GM19043 (cell line): ENCODE results near the gene ZC3H10.
"Not testable (repeated sequence)": the region's sequence is repeated elsewhere in the genome, so short reads cannot be mapped to it uniquely, and the experiment has no call there.

Experiments
- ATAC-seq: cut with Tn5 transposase; IDR thresholded peaks from one replicate; pipeline ENCODE4 v1.9.1; 2021; ENCODE audit warnings: low read depth; ENCODE audit not compliant: unreplicated experiment

ZC3H10 gene

DNA sequence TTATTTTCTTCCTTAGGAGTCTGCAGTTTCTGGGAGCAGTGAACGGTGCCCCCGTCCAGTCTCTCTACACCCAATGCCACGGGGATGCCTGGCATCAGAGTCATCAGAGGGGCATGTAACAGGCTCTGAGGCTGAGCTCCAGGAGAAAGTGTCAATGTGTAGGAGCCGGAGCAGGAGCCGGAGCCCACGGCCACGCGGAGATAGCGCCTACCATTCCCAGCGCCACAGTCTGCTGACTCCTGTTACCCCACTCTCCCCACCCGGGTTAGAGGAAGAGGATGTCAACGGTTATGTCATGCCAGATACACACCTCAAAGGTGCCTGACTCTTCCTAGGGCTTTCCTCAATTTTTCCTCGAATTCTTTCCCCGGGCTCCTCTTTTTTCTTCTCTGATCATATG is 17.0 kb upstream of the ZC3H10 start:
- ATAC-seq = no peak

DNA sequence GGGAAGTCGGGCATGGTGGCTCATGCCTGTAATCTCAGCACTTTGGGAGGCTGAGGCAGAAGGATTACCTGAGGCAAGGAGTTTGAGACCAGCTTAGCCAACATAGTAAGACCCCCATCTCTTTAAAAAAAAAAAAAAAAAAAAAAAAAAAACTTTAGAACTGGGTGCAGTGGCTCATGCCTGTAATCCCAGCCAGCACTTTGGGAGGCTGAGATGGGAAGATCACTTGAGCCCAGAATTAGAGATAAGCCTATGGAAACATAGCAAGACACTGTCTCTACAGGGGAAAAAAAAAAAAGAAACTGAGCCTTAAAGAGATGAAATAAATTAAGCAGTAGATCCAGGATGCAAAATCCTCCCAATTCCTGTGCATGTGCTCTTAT is 15.4 kb upstream of the ZC3H10 start:
- ATAC-seq = no peak

DNA sequence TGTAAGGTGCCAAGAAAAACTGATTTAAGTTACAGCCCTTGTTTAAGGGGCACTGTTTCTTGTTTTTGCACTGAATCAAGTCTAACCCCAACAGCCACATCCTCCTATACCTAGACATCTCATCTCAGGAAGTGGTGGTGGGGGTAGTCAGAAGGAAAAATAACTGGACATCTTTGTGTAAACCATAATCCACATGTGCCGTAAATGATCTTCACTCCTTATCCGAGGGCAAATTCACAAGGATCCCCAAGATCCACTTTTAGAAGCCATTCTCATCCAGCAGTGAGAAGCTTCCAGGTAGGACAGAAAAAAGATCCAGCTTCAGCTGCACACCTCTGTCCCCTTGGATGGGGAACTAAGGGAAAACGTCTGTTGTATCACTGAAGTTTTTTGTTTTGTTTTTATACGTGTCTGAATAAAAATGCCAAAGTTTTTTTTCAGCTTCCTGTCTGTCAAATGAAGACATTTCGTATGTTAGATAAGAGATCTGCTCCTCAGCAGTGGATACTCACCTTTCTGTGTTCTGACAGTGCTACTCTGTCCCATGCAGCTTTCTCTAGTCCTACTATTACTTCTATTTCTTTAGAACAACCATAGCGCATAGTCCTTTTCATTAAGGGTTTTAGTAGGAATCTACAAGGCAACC is 14.9 kb upstream of the ZC3H10 start:
- ATAC-seq = no peak

DNA sequence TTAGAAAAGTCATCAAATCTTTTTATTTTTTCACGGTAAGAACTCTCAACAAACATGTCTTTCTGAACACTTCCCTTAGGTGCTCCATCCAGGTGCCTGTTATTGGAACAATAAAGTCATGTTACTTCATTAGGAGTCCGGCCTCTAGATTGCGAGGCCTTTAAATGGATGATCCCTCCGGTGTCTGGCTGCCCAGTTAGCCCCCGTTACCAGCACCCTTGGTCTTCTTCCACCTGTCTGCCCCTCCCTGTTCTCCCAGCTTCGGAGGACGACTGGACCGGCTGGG is 14.3 kb upstream of the ZC3H10 start:
- ATAC-seq = no peak

DNA sequence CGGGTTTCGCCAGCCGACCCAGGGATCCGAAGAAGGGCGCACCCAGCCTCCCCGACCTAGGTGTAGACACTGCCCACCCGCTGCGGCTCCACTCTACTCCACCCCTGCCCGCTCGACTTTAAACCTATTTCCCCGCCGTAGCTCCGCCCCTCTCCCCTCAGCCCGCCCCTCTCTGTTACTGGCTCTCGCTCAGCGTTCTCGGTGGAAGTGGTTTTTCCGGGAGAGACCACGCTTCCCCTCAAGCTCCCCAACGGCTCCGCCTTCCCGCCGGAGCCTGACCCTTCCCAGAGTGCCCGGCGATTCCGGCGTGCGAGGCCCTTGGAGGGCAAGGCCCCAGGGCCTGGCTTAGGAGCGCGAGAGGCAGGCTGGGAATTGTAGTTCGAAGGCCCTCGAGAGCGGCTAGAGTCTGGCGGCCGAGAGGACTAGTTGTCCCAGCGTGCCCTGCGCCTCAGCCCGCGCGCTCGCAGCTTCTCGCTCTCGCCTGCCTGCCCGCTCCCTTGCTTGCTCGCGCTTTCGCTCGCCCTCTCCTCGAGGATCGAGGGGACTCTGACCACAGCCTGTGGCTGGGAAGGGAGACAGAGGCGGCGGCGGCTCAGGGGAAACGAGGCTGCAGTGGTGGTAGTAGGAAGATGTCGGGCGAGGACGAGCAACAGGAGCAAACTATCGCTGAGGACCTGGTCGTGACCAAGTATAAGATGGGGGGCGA is 13.8 kb upstream of the ZC3H10 start, which contains the start of gene PA2G4:
Gene PA2G4, plus strand, starts transcription at position 451 of the 706 bp plus-strand sequence. Its CDS starts 179 bp downstream, at position 630.
- peak; percentile 92 for ATAC-seq

DNA sequence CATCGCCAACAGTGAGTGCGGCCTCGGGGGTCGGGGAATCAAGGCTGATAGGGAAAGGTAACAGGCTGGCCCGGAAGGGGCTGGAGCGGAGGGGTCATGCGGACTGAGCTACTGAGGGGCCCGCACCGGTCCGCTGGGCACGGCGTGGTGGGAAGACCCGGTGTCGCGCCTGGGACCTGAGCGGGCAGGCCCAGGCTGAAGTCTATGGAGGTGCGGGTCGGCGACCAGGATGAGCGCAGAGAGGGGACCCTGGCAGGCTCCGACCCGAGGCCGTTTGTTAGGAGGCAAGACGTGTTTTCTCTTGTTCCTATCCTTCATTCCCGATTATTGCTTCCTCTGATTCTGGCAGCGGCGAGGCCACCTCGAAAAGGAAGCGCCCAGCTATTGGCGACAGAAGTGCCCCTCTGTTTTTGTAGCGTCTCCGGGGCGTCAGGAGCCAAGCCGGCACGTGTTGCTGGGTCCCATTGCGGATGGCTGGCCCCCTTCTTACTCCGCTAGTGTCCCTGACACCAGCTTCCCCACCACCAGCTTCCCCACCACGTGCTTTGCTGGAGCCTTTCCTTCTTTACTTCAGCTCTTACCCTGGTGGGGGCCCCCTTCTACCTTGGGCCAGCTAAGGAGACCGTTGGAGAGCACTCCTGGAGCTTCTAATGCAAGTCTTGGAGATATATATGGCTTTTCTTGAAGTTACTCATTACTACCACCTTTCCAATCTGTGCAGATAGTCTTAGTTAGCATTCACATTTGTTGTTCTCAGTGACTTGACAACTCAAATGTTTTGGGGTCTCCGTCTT is 13.1 kb upstream of the ZC3H10 start:
- no peak for ATAC-seq

DNA sequence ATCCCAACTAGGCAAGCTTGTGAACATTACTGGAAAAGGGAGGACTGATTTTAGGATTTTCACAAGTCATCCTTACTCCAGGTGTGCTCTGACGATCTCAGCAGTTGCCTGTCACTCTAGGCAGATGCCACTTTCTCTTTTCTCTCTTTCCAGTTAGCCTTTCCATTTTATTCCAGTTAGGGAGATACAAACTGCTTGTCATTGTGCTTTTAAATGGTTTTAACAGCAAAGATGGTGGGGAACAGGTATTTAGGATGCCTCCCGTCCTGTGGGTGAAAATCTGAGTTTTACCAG is 12.5 kb upstream of the ZC3H10 start:
- ATAC-seq = no peak

DNA sequence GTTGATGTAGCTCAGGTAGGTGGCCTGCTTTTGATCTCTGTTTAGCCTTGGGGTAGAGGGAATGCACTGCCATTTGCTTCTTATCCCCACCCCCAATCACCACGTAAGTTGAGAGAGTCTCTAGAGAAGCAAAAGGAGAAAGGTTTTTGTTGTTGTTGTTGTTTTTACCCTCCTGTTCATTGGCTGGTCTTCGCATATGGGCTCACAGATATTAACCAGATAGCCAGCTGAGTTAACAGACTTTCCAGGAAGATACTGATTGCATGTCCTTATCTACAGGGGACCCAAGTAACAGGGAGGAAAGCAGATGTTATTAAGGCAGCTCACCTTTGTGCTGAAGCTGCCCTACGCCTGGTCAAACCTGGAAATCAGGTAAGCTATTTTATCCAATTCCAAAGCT is 10.8 kb upstream of the ZC3H10 start:
- ATAC-seq = no peak

DNA sequence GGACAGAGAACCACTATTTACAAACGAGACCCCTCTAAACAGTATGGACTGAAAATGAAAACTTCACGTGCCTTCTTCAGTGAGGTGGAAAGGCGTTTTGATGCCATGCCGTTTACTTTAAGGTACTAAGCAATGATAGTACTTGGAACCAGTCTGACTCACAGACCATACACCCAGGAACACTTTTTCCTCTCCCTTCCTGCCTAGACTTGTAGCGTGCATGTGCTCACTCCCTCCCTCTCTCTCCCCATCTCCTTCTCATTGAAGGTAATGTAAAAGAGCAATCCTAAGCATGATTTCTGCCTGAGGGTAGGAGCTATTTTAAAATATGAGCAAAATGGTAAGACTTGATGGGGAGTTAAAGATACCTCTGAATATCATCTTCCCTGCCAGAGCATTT is 7.5 kb upstream of the ZC3H10 start:
- no peak for ATAC-seq

DNA sequence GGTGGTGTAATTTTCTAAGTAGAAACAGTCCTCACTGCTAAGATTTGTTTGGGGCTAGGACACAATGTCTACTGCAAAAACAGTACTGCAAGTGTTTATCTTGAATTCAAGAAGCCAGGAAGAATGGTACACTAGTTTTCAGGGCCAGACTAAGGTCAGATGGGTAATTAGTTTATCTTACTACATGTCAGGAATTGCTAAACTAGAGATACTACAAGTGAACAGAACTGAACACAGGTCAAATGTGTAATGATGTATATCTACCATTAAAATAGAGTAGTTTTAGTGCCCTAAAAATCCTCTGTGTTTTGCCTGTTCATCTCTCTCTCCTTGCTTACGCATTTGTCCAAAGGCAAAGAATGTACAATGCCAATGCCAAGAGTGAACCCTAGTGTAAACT is 4.0 kb upstream of the ZC3H10 start:
- ATAC-seq = no peak

DNA sequence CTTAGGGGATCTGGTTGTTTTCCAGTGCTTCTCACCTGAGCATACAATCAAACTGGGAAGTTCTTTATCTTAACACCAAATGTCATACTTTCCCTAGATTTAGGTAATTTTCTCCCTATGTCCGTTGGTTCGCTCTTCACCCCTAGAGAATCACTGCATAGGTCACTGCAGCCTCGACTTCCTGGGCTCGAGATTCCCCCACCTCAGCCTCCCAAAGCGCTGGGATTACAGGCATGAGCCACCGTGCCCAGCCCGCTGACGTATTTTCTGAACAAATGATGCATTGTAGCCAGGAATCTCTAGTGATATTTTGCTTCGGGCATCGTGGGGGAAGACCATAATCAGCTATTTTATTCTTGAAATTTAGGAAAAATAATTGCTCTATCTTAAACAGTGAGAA is 2.7 kb upstream of the ZC3H10 start:
- no peak for ATAC-seq

DNA sequence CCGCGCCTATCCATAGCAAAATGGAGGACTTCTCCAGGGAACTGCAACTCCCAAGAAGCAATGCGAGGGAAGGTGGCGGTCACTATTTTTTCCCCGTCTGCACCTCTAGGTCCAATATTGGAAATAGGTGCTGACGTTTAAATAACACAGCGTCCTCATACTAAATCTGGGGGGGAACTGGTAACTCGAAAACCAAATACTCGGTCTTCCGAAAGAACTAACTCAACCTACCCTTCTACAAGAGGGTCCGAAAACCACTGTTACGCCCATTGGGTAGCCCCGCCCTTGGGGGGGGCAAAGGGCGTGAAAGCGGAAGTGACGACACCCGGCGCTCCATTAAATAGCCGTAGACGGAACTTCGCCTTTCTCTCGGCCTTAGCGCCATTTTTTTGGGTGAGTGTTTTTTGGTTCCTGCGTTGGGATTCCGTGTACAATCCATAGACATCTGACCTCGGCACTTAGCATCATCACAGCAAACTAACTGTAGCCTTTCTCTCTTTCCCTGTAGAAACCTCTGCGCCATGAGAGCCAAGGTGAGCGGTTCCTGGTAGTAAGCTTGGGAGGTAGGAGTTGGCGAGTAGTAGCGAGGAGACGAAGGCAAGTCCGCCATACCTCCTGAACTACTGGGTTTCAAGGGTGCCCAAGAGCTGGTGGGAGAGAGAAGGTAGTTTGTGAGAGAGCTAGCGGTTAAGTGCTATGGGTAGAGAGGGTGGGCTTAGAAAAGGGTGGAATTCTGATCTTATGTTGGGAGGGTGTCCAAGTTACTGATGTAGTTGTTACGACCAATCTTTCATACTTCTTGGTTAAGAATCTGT is 1.6 kb upstream of the ZC3H10 start, which contains the start of gene RPL41:
Gene RPL41, plus strand, starts transcription at position 367 of the 815 bp plus-strand sequence.
- ATAC-seq = peak; percentile 45

DNA sequence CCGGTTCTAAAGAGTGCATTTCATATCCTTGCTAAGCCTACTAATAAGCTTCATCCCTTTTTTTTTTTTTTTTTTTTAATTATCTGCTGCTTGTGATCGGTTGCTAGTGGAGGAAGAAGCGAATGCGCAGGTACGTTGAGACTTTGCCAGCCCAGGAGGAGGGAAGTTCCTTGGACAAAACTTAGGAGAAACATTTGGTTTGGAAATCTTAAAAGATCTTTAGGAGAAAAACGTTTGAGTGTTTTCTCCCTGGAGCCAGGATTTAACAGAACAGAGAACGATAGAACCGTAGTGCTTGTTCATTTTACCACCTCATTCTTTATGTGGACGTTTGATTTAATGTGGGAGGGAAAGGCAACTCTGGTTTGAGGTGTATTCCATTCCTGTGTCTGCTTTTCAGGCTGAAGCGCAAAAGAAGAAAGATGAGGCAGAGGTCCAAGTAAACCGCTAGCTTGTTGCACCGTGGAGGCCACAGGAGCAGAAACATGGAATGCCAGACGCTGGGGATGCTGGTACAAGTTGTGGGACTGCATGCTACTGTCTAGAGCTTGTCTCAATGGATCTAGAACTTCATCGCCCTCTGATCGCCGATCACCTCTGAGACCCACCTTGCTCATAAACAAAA is 872 bp upstream of the ZC3H10 start:
- ATAC-seq = not testable (repeated sequence)

DNA sequence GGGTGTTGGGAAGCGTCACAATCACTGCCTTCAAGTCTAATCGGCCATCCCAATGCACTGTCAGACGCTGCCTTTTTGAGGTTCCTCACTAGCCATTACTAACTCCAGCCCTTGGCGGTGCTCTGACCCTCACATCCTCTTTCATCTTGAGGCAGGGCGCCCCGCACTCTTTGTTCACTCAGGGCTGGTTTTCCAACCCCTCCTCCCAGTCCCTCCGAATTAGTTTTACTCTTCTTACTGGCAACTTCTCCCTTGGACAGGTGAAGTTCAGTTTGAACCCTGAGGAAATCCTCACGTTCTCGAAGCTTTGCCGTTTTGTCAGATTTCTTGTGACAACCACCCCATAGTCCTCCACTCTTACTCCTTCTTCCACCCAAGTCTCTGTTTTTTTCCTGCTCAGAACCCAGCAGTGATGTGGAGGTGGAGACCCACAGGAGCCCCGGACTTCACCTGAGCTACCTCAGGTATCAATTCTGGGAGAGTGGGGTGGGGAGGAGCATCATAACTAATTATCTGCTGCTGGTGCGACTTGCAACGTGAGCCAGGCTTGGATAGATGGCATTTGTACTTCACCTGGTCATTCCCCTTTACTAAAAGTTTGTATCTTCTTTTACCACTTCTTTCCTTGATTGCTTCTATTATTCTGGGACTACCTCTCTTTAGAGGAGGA is 757 bp downstream of the ZC3H10 start:
- no peak for ATAC-seq

DNA sequence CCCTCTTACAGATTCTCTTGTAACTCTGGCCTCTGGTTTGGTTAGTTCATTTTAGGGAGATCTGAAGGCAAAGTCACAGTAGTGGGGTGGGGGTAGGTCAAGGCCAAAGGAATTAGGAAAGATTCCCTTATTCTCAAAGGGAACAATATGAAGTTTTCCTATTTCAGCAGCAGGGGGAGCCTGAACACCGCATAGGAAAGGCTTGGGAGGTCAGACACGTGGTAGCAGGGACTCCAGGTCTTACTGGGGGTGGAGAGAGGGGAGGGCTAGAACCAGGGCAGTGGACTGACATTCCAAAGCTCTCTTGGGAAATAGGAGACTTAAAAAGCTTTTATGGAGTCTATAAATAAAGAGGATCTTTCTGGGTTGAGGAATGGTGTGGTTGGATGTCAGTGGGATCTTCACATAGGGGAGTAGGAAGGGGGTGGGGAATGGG is 1.3 kb downstream of the ZC3H10 start:
- ATAC-seq = no peak

DNA sequence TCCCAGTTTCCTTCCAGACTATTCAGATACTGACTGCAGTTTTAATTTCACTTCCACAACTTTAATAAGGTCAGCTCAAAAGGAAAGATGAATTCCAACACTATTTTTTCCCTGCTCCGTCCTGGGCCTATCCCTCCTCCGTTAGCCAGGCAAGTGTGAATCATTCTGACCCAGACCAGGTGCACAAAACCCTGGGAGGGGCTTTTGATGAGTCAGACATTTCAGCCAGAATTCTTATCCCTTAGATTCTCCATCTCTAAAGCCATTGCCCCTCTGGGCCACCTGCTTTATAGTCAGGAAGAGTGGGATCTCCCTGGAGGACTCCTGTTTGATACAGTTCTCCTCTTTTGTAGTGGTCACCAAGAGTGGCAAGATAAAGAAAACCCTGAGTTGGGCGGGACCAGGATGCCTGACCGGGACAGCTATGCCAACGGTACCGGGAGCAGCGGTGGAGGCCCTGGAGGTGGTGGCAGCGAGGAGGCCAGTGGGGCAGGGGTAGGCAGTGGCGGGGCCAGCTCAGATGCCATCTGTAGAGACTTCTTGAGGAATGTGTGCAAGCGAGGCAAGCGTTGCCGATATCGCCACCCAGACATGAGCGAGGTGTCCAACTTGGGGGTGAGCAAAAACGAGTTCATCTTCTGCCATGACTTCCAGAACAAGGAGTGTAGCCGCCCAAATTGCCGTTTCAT is 2.2 kb downstream of the ZC3H10 start:
- ATAC-seq = no peak

DNA sequence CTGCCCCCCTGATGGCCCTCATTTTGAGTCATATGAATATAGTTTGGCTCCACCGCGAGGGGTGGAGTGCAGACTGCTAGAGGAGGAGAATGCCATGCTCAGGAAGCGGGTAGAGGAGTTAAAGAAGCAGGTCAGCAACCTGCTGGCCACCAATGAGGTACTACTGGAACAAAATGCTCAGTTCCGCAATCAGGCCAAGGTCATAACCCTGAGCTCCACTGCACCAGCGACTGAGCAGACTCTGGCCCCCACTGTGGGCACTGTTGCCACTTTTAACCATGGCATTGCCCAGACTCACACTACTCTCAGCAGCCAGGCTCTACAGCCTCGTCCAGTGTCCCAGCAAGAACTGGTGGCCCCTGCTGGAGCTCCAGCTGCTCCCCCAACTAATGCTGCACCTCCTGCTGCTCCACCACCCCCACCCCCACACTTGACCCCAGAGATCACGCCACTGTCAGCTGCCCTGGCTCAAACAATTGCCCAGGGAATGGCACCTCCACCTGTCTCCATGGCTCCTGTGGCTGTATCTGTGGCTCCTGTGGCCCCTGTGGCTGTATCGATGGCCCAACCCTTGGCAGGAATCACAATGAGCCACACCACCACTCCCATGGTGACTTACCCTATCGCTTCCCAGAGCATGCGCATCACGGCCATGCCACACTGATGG is 3.3 kb downstream of the ZC3H10 start:
- ATAC-seq = no peak

DNA sequence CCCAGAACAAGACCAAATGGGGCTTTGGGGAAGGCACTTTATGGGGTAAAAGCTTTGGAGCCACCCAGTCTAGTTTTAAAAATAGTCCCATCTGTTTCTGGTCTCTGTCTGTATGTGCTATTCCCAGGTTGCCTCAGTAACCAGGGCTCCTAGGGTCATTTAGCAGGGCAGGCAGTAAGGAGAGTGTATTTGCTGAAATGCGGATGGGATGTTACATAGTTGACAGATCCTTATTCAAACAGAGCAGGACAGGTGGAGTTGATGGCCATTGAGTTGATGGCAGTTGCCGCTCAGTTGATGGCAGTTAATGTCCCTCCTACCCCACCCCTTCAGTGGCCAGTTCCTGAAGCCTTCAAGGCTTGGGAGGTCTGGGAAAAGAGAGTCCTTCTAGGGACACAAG is 4.6 kb downstream of the ZC3H10 start:
- no peak for ATAC-seq

DNA sequence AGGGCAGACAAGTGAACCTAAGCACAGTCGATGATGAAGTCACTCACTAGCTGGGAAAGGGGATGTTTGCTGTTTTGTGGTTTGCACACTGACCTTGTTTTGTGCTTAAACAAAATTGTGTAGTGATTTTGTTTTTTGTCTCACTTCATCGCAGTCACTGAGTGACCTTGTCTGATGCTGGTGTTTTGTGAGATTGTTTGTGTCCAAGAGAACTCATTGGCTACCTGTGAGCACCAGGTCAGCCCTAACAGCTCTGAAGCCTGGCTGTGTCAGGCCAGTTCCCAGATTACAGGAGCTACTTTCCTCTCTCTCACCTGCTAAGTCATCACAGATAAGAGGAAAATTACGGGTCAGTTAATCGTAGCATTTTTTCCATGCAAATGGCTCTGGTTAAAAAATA is 6.1 kb downstream of the ZC3H10 start:
- no peak for ATAC-seq
